Activated CD4-positive, alpha-beta T cell treated with anti-CD3 and anti-CD28 coated beads for 1 hour (primary cell): ENCODE measurements around the gene PDE2A.
A peak's percentile ranks its signal among the peaks of the same experiment; 100 is the strongest.

ENCODE experiments used
- DNase-seq: peaks from one replicate; pipeline ENCODE4 v3.0.0-alpha.2; 2020

Gene PDE2A

GRCh38 chr11:72606748-72607468 lies 67.3 kb downstream of the PDE2A start:
- no peak for DNase-seq

DNA sequence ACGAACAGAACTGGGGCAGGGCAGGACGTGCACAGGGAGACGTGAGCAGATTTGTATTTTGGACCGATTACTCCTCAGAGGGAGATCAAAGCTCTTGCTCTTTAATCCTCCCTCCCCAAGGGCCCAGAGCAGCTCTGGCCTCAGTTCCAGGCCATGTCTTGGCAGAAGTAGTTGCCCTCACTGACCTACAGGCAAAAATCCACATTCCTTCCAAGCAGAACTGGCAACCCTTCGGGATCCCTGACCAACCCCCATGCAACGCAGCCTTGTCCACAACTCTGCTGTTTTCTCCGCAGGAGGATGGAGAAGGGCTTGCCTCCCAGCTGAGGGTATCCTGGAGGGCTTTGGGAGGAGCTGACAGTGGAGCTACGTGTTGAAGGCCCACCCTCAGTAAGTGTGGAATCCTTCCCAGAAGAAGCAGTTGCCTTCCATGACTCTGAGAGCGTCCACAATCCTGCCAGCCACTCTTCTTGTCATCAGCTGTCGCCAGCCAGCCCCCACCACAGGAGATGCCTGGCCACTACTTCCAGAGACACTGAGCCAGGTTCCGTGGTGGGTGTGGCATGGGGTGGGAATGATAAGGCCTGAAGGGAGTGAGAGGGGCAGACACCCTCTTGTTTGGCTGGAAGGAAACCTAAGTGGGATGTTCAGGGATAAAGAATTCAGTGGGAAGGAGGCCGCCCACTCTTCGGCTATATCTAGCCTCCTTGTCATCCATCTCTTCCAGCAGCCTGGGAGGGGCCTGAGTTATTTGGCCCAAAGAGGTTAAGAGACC lies 68.1 kb downstream of the PDE2A start:
- DNase-seq: no peak

- no peak for DNase-seq
These were observed 70.0 kb downstream of the PDE2A start for GRCh38 chr11:72604256-72604655.

GRCh38 chr11:72602250-72602904 lies 71.8 kb downstream of the PDE2A start:
- DNase-seq: no peak

GRCh38 chr11:72600557-72600956 lies 73.7 kb downstream of the PDE2A start:
- DNase-seq: no peak

DNA sequence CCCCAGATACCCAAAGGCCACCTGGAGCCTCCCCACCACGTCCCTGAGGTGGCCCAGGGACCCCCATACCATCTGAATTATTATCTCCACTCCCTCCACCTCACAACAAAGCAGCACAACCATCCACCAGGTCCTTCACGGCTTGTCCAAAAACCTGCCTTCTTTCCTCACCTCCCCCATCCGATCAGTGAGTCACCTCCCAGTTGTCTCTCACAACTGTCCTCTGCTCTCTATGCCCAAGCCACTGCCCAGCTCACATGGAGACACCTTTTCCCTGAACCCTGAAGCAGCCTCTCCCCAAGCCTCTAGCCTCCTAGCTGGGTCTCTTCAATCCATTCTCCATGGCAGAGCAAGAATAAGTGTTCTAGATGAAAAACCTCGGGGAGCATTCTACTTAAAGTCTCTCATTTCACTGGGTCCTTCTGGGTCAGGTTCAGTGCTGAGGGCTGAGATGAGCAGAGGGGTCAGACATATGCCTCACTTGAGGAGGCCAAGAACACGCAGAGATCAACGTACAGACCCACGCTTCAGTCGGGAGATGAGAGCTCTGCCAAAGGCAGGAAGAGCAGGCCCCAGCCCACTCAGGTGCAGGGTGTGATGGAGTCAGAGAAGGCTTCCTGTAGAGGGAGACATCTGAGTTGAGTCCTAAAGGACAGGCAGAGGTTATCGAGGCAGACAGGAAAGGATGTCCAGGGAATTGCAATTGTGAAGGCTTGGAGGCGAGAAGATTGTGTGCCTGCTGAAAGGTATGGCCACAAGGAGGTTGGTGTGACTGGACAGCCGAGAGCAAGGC lies 74.7 kb downstream of the PDE2A start:
- DNase-seq: no peak

GRCh38 chr11:72598906-72599305 lies 75.3 kb downstream of the PDE2A start:
- DNase-seq: no peak

GRCh38 chr11:72598466-72598865 lies 75.8 kb downstream of the PDE2A start:
- DNase-seq: no peak

GRCh38 chr11:72597721-72598120 lies 76.5 kb downstream of the PDE2A start:
- no peak for DNase-seq

DNA sequence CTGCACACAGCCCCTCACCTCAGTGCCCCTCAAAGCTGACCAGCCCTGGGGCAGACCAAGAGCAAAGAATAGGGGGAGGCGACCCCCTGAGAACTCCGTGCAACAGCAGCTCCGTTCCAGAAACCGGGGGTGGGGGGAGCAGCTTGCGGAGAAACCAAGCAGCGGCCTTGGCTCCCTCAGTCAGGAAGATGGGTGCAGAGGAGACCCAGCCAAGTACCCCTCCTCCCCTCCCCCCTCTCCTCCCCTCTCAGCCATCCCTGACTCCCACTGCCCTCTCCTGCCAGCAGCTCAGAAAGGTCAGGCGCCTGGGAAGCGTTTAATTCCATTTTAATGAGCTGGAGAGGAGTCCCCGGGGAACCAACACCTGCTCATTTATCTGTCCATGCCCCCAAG lies 78.9 kb downstream of the PDE2A start:
- no peak for DNase-seq

GRCh38 chr11:72594493-72595291 lies 79.5 kb downstream of the PDE2A start:
- DNase-seq: no peak

DNA sequence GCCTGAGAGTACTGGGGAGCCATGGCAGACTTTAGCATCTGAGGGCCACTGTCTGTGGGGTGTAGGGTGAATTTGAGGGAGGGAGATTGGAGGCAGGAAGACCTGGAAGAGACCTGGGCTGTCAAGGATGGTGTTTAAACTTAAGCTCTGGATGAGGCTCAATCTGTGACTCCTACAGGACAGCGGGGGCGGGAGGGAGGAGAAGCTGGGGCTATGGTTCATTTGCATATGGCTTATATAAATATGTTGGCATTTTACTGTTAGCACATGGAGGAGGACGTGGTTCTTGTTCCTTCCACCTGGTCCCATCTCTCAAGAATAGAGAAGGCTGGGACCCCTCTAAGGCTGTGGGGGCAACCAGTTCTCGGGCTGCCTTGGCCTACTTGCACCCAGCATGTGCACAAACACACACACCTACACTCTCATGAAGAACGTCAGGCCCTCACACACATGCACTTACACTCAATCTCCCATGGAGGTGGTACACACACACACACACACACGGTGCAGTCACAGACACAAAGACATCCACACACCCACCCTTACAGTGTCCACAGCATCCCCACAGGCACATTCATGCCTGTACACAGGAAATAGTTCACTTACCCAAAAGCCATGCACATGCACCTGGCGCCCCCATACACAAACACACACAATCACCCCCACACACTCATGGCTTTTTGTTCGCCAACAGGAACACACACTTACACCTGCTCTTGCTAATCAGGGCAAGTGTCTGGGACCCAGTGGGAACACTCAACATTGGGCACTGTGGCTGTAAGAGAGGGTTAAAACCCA lies 81.3 kb downstream of the PDE2A start:
- DNase-seq: no peak

- DNase-seq: peak; percentile 40
These were observed 82.3 kb downstream of the PDE2A start for GRCh38 chr11:72591785-72592502.

GRCh38 chr11:72591023-72591422 lies 83.2 kb downstream of the PDE2A start:
- no peak for DNase-seq

- peak; percentile 28 for DNase-seq
These were observed 84.1 kb downstream of the PDE2A start for GRCh38 chr11:72589802-72590761.

DNA sequence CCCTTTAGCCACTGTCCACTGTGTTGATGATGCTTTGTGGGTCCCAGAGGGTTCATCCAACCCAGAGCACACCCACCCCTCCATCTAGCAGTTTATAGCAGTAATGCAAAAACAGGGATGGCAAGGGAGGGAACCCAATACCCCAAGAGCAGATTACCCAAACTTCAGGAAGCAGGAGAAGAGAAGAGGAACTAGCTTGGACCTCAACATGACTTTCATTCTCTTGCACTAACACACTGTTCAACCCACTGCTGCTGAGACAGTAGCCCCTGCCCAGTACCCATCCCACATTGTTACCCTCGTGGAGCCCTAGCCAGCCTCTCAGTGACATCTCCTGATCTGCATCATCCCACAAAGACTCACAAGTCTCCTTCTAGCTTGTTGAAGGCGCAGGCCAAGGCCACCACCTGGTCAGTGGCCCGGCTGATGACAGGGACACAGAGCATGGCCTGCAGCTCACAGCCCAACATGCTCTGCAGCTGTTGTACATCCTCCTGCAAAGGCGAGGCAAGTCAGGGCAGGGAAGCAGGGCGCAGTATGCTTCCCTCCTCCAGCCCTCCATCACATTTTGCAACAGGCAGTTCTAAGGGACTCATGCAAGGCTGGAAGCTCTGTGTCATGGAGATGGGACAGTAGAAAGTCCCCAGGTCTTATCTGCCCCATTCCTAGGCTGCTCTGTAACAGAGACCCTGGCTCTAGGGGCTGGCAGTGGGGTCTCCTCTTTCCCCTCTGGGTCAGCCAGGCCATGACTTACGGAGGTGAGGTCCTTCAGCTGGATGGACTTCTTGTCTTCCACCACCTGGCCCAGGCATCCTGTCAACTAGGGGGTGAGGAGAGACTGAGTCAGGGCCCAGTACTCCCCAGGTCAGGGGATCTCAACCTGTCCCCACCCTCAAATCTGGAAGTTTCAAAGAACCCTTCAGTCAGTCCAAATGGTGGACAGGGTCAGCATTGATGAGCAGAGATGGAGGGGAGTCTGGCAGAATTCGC lies 85.5 kb downstream of the PDE2A start:
- DNase-seq: no peak

GRCh38 chr11:72587696-72588095 lies 86.5 kb downstream of the PDE2A start:
- no peak for DNase-seq
